Measurements from ENCODE around the gene ANXA2R. TPM values are rescaled to one million over a fixed set of nuclear protein-coding genes. Genes with fewer than 3 reads are reported as not detected.
A peak's percentile ranks its signal among the peaks of the same experiment; 100 is the strongest.

The ANXA2R gene
- polyA plus RNA-seq, 6 donors from 2014 or later = 22.2 to 46.4 (median 32.5) TPM

DNA sequence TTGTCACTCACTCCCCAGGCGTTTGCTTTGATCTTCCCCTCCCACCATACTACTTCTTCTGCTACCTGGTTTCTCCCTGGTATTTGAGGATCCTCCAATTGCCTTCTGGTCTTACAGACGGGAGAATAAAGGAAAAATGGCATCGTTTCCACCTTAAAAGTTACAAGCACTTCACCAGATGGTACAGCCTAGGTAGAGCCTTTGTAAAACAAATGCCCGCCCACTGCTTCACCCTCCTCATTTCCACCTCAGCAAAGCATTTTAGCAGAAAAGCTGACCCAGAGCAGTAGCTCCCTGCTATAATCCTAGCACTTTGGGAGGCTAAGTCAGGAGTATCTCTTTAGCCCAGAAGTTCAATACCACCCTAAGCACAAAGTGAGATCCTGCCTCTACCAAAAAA lies 5.1 kb upstream of the ANXA2R start:
- DNase-seq (no peak), ATAC-seq (ENCODE audit: low read depth in 2 of 2) (no peak)
- Mint-ChIP-seq H3K4me1 (peaks cover 17 to 18% (median 17%) of the 10 kb centered on the region in 3 donors), H3K27ac (peak overlapping the region in 2 of 6 donors; percentile 50 to 55), H3K9me3 (no peaks in the 10 kb centered on the region), H3K36me3 (no peaks in the 10 kb centered on the region), H3K4me3 (peak overlapping the region in 3 of 8 donors; percentile 1 to 68 (median 25)), H3K27me3 (no peaks in the 10 kb centered on the region)

DNA sequence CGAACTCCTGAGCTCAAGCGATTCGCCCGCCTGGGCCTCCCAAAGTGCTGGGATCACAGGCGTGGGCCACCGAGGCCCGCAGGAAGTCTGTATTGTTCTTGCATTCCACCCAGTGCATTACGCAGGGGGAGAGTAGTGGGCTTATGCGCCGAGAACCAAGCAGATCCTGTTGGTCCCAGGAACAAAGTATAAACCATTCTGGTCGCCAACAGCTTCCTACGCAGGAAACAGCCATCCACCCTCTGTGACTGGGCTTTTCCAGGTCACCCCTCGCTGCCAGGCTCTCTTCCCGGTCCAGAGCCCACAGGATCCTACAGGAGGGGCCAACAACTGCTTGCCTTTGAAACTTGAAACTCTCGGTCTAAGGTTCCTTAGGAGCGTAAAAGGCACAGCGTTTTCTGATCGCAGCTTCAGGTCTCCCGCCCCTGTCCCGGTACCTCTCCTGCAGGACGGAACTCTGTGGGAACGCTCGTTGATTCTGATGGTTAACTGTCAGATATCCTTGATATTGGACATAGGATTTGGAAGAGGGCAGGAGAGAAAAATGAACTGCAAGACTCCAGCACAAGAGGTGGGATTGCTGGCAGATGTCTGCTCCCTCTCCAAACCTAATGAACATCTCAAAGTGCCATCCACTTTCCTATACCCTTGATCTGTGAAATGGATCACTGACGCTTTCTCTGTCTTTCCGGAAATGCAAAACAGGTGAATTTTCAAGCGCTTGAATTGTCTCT lies 4.2 kb upstream of the ANXA2R start:
- Mint-ChIP-seq H3K4me1 (peaks cover 22 to 26% (median 24%) of the 10 kb centered on the region in 3 donors), H3K4me3 (peak overlapping the region in 4 of 8 donors; percentile 21 to 68 (median 24))
- DNase-seq = no peak

DNA sequence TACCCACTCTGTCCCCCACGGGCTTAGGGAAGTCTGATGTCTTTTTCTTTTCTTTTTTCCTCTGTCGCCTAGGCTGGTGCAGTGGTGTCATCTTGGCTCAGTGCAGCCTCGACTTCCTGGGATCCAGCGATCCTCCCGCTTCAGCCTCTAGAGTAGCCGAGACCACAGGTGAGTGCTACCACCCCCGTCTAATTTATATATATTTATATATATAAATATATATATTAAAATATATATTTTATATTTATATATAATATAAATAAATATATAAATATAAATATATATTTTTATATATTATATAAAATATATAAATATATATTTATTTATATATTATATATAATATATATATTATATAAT lies 3.3 kb upstream of the ANXA2R start:
- Mint-ChIP-seq H3K9me3 (no peaks in the 10 kb centered on the region), H3K4me3 (peak overlapping the region; percentile 97 to 99 (median 98)), H3K36me3 (no peaks in the 10 kb centered on the region), H3K27me3 (no peaks in the 10 kb centered on the region), H3K27ac (peak overlapping the region; percentile 99 to 100 (median 100)), H3K4me1 (peaks cover 24 to 30% (median 29%) of the 10 kb centered on the region in 3 donors)
- ATAC-seq (ENCODE audit: low read depth in 2 of 2) = no peak
- DNase-seq = no peak

More for the DNA sequence above, 4.2 kb upstream of the ANXA2R start:
- Mint-ChIP-seq H3K36me3 (no peaks in the 10 kb centered on the region), H3K27ac (peak overlapping the region in 2 of 6 donors; percentile 50 to 55), H3K27me3 (no peaks in the 10 kb centered on the region), H3K9me3 (no peaks in the 10 kb centered on the region)
- no peak for ATAC-seq (ENCODE audit: low read depth in 2 of 2)

DNA sequence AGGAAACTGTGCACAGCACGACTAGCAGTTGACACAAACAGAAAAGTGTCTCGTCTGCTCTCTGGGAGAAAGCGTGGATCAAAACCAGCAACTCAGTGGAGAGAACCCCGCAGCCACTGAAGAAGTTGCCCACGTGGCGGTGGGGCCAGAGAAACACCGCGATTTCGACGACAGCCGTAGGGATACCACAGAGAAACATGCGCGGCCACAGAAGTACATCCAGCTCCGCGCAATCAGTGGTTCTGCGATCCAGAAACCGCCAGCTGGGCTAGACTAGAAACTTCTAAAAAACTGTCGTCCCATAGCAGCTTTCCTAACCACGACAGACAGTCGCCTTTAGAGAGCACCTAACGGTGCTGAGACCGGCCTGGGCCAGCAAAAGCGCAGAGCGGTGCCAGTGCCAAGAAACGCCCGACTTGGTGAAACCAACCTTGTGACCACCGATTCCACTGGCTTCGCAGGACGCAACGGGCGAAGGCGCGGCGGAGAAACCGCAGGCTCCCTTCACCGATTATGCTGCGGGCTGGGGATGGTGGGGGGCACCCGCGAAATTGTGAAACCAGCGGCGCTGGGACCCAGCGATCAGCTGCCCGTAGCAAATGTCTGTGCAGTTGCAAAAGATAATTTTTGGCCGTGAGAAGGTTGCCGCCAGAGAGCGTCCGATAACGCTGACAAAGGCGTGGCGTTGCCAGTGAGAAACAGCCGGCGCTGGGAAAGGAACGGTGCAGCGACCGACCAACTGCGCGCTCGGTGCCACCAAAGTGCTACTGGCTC lies 2.7 kb upstream of the ANXA2R start:
- Mint-ChIP-seq H3K4me1 (peaks cover 28 to 35% (median 32%) of the 10 kb centered on the region in 3 donors), H3K36me3 (no peaks in the 10 kb centered on the region), H3K4me3 (peak overlapping the region; percentile 97 to 99 (median 98)), H3K27ac (peak overlapping the region; percentile 99 to 100 (median 100)), H3K9me3 (no peaks in the 10 kb centered on the region), H3K27me3 (no peaks in the 10 kb centered on the region)
- DNase-seq (peak; percentile 68), ATAC-seq (ENCODE audit: low read depth in 2 of 2) (peak; percentile 8)

DNA sequence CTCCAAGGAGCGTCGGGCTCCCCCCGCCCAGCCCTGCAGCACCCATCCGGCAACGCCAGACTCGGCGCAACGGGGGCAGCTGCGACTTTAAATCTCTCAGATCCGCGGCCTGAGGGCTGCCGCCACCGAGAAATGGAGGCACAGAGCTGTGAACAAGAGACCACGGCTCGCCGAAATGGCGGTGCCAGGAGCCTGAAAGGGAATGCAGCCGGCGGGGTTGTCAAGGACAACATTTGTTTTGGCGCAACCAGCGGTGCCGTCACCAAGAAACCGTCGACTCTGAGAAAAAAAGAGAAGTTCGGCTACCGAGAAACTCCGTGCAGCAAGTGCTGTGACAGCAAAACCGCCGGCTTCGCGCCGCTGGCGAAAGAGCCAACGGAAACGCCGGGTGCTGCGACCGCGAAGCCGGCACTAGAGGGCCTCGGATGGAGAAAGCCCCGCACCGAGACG lies 2.1 kb upstream of the ANXA2R start:
- H3K9me3 Mint-ChIP-seq = no peaks in the 10 kb centered on the region
- no peaks in the 10 kb centered on the region for H3K36me3 Mint-ChIP-seq
- H3K27ac Mint-ChIP-seq = peak overlapping the region; percentile 99 to 100 (median 100)
- peaks cover 31 to 41% (median 37%) of the 10 kb centered on the region in 3 donors for H3K4me1 Mint-ChIP-seq
- DNase-seq (peak; percentile 94), ATAC-seq (ENCODE audit: low read depth in 2 of 2) (peak; percentile 51 to 57)
- peak overlapping the region; percentile 97 to 99 (median 98) for H3K4me3 Mint-ChIP-seq
- H3K27me3 Mint-ChIP-seq = no peaks in the 10 kb centered on the region

DNA sequence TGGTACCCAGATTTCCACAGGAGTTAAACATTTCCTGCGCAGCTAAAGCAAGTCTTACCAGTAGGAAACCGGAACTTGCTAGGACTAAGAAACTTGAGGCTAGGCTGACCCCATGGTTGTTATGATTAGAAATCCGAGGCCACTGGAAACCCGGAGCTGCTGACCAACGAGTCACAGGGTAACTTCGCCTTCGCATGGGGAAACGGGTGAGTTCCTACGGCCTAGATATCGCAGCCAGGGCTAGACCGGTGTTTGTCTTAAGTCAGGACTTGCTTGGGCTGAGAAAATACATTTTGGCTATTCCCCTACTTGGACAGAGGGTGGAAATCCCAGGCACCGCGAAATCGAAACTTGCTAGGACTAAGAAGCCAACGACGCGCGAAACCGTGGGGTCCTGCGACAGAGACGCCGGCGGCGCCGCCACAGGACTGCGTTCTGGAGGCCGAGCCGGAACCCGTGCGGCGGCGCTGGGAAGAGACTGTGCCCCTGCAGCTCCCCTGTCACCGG lies 1.6 kb upstream of the ANXA2R start:
- Mint-ChIP-seq H3K9me3 (no peaks in the 10 kb centered on the region), H3K4me3 (peak overlapping the region; percentile 97 to 99 (median 98)), H3K27me3 (no peaks in the 10 kb centered on the region), H3K36me3 (no peaks in the 10 kb centered on the region), H3K4me1 (peaks cover 29 to 46% (median 37%) of the 10 kb centered on the region in 3 donors), H3K27ac (peak overlapping the region; percentile 99 to 100 (median 100))
- ATAC-seq (ENCODE audit: low read depth in 2 of 2) (peak; percentile 23 to 31), DNase-seq (no peak)

DNA sequence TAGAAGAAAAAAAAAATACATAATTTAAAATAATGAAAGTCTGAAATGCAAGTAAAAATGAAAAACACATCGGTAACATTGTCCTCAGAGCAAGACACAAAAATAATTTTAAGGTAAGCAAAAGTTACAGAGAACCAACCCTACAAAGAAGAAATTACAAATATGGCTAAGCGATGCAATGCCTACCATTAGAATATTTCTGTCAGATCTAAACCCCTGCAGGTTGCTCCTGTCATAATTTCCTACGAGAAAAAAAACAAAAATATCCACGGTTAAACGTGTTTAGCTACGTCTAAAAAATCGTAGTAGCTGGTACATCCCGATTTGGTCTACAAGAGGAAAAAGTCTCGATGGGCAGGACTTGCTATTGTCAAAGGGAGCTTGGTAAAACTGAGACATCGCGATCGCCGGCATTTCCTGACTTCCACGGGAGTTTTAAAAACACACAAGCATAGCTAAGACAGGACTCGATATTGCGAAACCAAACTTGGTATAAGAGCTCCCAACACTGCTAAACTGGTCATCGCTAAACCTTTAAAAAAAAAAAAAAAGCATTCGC lies 1.1 kb upstream of the ANXA2R start:
- Mint-ChIP-seq H3K36me3 (no peaks in the 10 kb centered on the region), H3K27ac (peak overlapping the region; percentile 99 to 100 (median 100)), H3K4me1 (peaks cover 25 to 50% (median 37%) of the 10 kb centered on the region in 3 donors), H3K9me3 (no peaks in the 10 kb centered on the region), H3K4me3 (peak overlapping the region; percentile 97 to 99 (median 98)), H3K27me3 (no peaks in the 10 kb centered on the region)
- ATAC-seq (ENCODE audit: low read depth in 2 of 2) = no peak
- DNase-seq = peak; percentile 44

DNA sequence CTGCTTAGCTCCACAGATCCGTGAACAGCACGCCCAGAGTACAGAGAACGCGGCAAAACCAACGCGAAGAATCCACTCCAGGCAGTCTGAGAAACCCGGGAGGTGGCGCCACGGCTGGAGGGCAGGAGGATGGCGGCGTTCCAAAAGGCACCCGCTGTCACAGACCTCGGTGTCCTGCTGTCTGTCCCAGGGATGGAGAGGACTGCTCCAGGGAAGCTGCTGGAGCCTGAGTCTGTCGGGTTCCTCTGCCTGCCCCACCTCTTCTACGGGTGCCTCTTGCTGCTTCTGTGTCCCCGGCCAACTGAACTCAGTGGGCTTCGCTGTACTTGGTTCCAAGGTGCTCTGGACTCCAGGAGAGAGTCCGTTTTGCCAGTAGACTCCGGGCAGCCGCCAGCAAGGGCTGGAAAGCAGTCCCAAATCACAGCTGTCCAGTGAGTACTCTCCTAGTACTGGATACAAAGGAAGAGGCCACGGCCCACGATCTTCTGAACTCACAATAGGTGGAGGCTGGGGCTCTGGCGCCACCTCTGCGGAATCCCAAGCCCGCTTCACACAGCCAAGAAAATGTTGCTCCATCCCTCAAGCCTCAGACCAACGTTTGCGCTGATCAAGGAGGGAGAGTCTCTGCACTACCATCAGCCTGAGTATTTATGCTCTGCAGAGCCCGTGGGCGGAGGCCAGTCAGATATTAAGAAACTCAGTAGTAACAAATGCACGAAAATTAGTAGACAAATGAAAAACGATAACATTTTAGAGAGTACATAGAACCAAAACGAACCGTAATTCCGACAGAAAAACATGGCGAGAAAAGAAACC lies 440 bp downstream of the ANXA2R start:
- H3K27me3 Mint-ChIP-seq = no peaks in the 10 kb centered on the region
- no peaks in the 10 kb centered on the region for H3K9me3 Mint-ChIP-seq
- H3K36me3 Mint-ChIP-seq = no peaks in the 10 kb centered on the region
- peaks cover 26 to 58% (median 44%) of the 10 kb centered on the region in 3 donors for H3K4me1 Mint-ChIP-seq
- peak overlapping the region; percentile 97 to 99 (median 98) for H3K4me3 Mint-ChIP-seq
- DNase-seq = peak; percentile 64
- H3K27ac Mint-ChIP-seq = peak overlapping the region; percentile 97 to 100 (median 100)
- ATAC-seq (ENCODE audit: low read depth in 2 of 2) = no peak

DNA sequence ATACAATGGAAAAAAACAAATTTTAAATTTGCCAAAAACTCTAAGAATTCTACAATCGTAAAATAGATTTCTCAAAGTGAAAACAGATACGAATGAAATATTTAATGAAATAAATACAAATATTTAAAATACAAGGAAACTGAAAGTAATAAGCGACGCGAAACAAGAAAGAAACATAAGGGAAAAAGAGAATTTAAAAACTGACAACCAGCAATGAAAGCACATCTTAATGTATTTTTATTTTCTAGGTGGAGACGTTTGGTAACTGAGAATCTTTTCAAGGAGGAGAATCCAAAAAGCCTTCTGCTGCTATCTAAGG lies 1.0 kb downstream of the ANXA2R start:
- no peak for DNase-seq
- H3K27ac Mint-ChIP-seq = peak overlapping the region; percentile 97 to 100 (median 100)
- peak overlapping the region; percentile 97 to 99 (median 98) for H3K4me3 Mint-ChIP-seq
- H3K27me3 Mint-ChIP-seq = no peaks in the 10 kb centered on the region
- H3K9me3 Mint-ChIP-seq = no peaks in the 10 kb centered on the region
- peaks cover 27 to 61% (median 50%) of the 10 kb centered on the region in 3 donors for H3K4me1 Mint-ChIP-seq
- H3K36me3 Mint-ChIP-seq = no peaks in the 10 kb centered on the region
- ATAC-seq (ENCODE audit: low read depth in 2 of 2) = no peak

DNA sequence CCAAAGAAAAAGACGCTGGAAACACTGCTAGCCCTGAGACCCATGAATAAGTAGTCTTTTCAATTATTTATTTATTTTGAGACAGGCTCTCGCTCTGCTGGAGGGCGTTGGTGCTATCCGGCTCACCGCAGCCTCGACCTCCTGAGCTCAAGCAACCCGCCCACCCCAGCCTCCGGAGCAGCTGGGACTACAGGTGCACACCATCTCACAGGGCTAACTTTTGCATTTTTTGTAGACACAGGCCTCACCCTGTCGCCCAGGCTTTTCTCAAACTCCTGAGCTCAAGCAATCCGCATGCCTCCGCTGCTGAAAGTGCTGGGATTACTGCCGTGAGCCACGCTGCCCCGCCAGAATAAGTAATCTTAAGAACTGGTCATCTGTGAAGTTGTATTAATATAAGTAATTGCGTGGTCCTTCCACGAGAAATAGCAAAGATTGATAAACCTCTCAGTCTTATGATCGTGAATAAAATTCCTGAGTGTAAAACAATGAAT lies 1.6 kb downstream of the ANXA2R start:
- no peaks in the 10 kb centered on the region for H3K36me3 Mint-ChIP-seq
- H3K27me3 Mint-ChIP-seq = no peaks in the 10 kb centered on the region
- H3K4me3 Mint-ChIP-seq = peak overlapping the region; percentile 80 to 99 (median 92)
- H3K27ac Mint-ChIP-seq = peak overlapping the region; percentile 54 to 100 (median 96)
- DNase-seq (peak; percentile 54), ATAC-seq (ENCODE audit: low read depth in 2 of 2) (no peak)
- peaks cover 31 to 66% (median 54%) of the 10 kb centered on the region in 3 donors for H3K4me1 Mint-ChIP-seq
- H3K9me3 Mint-ChIP-seq = no peaks in the 10 kb centered on the region

DNA sequence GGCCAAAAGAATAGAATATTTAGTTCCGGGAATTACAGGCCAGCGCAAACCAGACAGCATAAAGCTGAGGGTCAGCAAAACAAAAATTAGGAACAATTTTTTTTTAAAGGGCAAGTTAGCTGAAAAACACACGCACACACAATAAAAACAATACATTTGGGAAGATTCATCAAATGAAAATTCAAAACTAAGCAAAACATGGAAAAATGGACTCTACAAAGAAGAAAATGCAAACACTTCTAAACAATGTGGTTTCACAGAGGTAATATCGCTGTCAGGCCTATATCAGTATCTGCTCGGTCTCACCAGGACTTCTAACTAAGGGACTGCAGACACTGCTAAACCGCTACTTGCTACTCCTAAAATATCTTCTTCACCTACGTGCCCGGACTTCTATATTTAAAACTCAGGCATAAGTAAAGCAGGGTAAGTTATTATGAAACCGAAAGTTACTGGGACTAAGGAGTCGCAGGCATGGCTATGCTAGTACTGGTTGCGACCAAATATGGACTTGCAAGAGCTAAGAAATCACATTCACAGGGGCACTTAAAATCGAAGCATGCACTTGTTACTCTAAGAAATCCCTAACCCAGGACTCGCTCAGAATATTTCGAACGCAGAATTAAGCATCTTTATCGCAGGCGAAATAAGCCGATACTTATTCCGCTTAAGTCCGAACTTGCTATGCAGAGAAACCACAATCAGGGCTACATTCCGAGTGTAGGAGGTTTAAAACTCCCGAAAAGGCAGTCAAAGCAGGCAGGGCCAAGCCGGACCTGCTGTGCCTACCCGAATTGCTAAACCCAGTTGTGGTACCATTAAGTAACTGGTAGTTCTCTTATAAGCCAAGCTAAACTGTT lies 2.3 kb downstream of the ANXA2R start:
- H3K4me3 Mint-ChIP-seq = peak overlapping the region; percentile 80 to 99 (median 92)
- peak; percentile 53 for DNase-seq
- H3K36me3 Mint-ChIP-seq = no peaks in the 10 kb centered on the region
- H3K4me1 Mint-ChIP-seq = peaks cover 31 to 65% (median 54%) of the 10 kb centered on the region in 3 donors
- H3K27ac Mint-ChIP-seq = peak overlapping the region; percentile 83 to 100 (median 96)
- ATAC-seq (ENCODE audit: low read depth in 2 of 2) = no peak
- H3K9me3 Mint-ChIP-seq = no peaks in the 10 kb centered on the region
- no peaks in the 10 kb centered on the region for H3K27me3 Mint-ChIP-seq
